Spleen (tissue), 11 donors: Measurements from ENCODE around the gene KIF26B. TPM values are rescaled to one million over a fixed set of nuclear protein-coding genes. Genes with fewer than 3 reads are reported as not detected.

Experiments
- DNase-seq: peaks from one replicate; pipeline ENCODE4 v3.0.0-alpha.2; 2020
- H3K27ac ChIP-seq, 8 donors: fragments of 200-600 bp; sonication (generic) in 7 of 8; 1 replicate in 4 of 8; 2 replicates in 4 of 8; pipeline versions ENCODE4 v1.5.0 to v1.8.0; 2016 to 2021; ENCODE audit warnings: inconsistent platforms in 4 of 8, mild to moderate bottlenecking in 4 of 8, moderate library complexity in 1 of 8
- H3K27me3 ChIP-seq, 7 donors: fragments of 200-600 bp; sonication (generic) in 6 of 7; replicated peaks in 1 of 7; 1 replicate in 4 of 7; 2 replicates in 3 of 7; pipeline versions ENCODE4 v1.5.0 to v1.8.0; 2016 to 2021; ENCODE audit warnings: inconsistent platforms in 3 of 7, mild to moderate bottlenecking in 1 of 7
- H3K36me3 ChIP-seq, 6 donors: fragments of 200-600 bp; sonication (generic) in 5 of 6; 1 replicate in 4 of 6; 2 replicates in 2 of 6; pipeline versions ENCODE4 v1.5.0 to v1.8.0; 2016 to 2021; ENCODE audit warnings: inconsistent platforms in 2 of 6
- H3K4me1 ChIP-seq, 6 donors: fragments of 200-600 bp; sonication (generic) in 5 of 6; 1 replicate in 3 of 6; 2 replicates in 3 of 6; pipeline versions ENCODE4 v1.5.0 to v1.8.0; 2016 to 2021; ENCODE audit warnings: inconsistent platforms in 3 of 6
- H3K4me3 ChIP-seq, 8 donors: fragments of 200-600 bp; sonication (generic) in 7 of 8; 1 replicate in 4 of 8; 2 replicates in 4 of 8; pipeline versions ENCODE4 v1.5.0 to v1.8.0; 2016 to 2021; ENCODE audit warnings: inconsistent platforms in 4 of 8, mild to moderate bottlenecking in 4 of 8, moderate library complexity in 2 of 8
- H3K9me3 ChIP-seq, 8 donors: fragments of 200-600 bp; sonication (generic) in 7 of 8; 1 replicate in 4 of 8; 2 replicates in 4 of 8; pipeline versions ENCODE4 v1.5.0 to v1.8.0; 2016 to 2021; ENCODE audit warnings: inconsistent platforms in 4 of 8
- POLR2A ChIP-seq, 3 donors: fragments of 450-650 bp; IDR thresholded peaks; one replicate each; pipeline ENCODE4 v1.5.1; 2017; ENCODE audit warnings: antibody characterized with exemption in 3 of 3, mild to moderate bottlenecking in 1 of 3
- POLR2AphosphoS5 ChIP-seq, 3 donors: sonication (generic); formaldehyde crosslinking; IDR thresholded peaks; one replicate each; pipeline ENCODE4 v1.5.1; 2017; ENCODE audit warnings: antibody characterized with exemption in 3 of 3
- WGBS, 5 donors: extraction: QIAGEN DNeasy Blood & Tissue Kit in 3 of 5; methylation state at CpG; one replicate each; pipeline versions ENCODE4 v1.1.5 to v1.1.7; 2013 to 2018; 5-methylcytosine and 5-hydroxymethylcytosine counted together
- intact Hi-C: fragments of 100-400 bp; cut with DNase I; formaldehyde crosslinking; loops from one replicate; pipeline ENCODE4 v1.15.0; 2023; ENCODE audit warnings: low total_unique reads
- polyA plus RNA-seq, 3 donors: library from polyadenylated mRNA; stranded (reverse); fragments of 200-250 nt; gene quantifications; one replicate each; pipeline ENCODE4 v1.2.1, GENCODE V29; 2013
- total RNA-seq, 7 donors: library from RNA; depleted of rRNA in 3 of 7; stranded (reverse); fragments of >200 nt in 3 of 7; fragmentation: NEBNext Ultra II Directional in 4 of 7; extraction: Animal tissue kit (Norgen Biotek cat#: 25700) in 4 of 7; gene quantifications; one replicate each; pipeline versions ENCODE4 v1.1.0 to v1.2.1, GENCODE V29; 2016 to 2021
- TF ChIP-seq, protein P1 (sequence below), 11 experiments: fragments of 200-600 bp in 7 of 11; fragments of 450-650 bp in 4 of 11; sonication (generic) in 4 of 11; IDR thresholded peaks in 8 of 11; conservative IDR thresholded peaks in 3 of 11; 1 replicate in 7 of 11; 2 replicates in 4 of 11; pipeline versions ENCODE4 v1.4.0 to v1.8.0; 2016 to 2021; ENCODE audit warnings: antibody characterized with exemption in 11 of 11, inconsistent platforms in 4 of 11, mild to moderate bottlenecking in 1 of 11
- donor health status: healthy with polysubstance abuse.
- donor health status: DM: no; HTN: no; CAD: no; lungs with moderate emphysema.
- donor health status: DM: no; HTN: no; CAD: no.
- donor health status: Bipolar disorder and iron deficiency.
- donor health status: healthy.
- donor health status: DM: no; HTN: no; CAD: no.
- donor health status: DM: yes; HTN: yes; CAD: no.

KIF26B gene
- total and polyA plus RNA-seq, 10 donors, result 0.07 to 4.5 (median 0.60) TPM; not detected in 1

GRCh38 chr1:245684166-245684565 lies 529.4 kb downstream of the KIF26B start:
- no peaks in the 10 kb centered on the region for H3K9me3 ChIP-seq
- H3K27ac ChIP-seq, result no peak overlapping the region
- 88 to 95% (median 93%) methylated on average over 19 of the region's 19 CpGs for WGBS, 5 donors
- H3K4me1 ChIP-seq, result peaks cover 0 to 17% (median 0%) of the 10 kb centered on the region in 6 donors
- H3K36me3 ChIP-seq, result no peaks in the 10 kb centered on the region
- TF ChIP-seq POLR2AphosphoS5 (IDR thresholded peaks at IDR 0.05), result no peak
- TF ChIP-seq, protein P1, sequence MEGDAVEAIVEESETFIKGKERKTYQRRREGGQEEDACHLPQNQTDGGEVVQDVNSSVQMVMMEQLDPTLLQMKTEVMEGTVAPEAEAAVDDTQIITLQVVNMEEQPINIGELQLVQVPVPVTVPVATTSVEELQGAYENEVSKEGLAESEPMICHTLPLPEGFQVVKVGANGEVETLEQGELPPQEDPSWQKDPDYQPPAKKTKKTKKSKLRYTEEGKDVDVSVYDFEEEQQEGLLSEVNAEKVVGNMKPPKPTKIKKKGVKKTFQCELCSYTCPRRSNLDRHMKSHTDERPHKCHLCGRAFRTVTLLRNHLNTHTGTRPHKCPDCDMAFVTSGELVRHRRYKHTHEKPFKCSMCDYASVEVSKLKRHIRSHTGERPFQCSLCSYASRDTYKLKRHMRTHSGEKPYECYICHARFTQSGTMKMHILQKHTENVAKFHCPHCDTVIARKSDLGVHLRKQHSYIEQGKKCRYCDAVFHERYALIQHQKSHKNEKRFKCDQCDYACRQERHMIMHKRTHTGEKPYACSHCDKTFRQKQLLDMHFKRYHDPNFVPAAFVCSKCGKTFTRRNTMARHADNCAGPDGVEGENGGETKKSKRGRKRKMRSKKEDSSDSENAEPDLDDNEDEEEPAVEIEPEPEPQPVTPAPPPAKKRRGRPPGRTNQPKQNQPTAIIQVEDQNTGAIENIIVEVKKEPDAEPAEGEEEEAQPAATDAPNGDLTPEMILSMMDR (IDR thresholded peaks at IDR 0.05 in 8 of 11, conservative IDR thresholded peaks at IDR 0.05 in 3 of 11), result no peak
- no peak for TF ChIP-seq POLR2A (IDR thresholded peaks at IDR 0.05)
- H3K27me3 ChIP-seq, result peaks cover 0 to 25% (median 0%) of the 10 kb centered on the region in 7 donors
- intact Hi-C loops, result no loop called here
- H3K4me3 ChIP-seq, result no peak overlapping the region
- DNase-seq, result peak; percentile 72

GRCh38 chr1:245684571-245684970 lies 529.8 kb downstream of the KIF26B start:
- peaks cover 0 to 17% (median 0%) of the 10 kb centered on the region in 6 donors for H3K4me1 ChIP-seq
- no peak overlapping the region for H3K4me3 ChIP-seq
- intact Hi-C loops, result no loop called here
- WGBS, 5 donors, result 72 to 92% (median 86%) methylated on average over 7 of the region's 7 CpGs
- no peak overlapping the region for H3K27ac ChIP-seq
- DNase-seq, result no peak
- H3K27me3 ChIP-seq, result peaks cover 0 to 26% (median 0%) of the 10 kb centered on the region in 7 donors
- no peaks in the 10 kb centered on the region for H3K36me3 ChIP-seq
- TF ChIP-seq, protein P1 (IDR thresholded peaks at IDR 0.05 in 8 of 11, conservative IDR thresholded peaks at IDR 0.05 in 3 of 11), result no peak
- TF ChIP-seq POLR2A (IDR thresholded peaks at IDR 0.05) (no peak), POLR2AphosphoS5 (IDR thresholded peaks at IDR 0.05) (no peak)
- H3K9me3 ChIP-seq, result no peaks in the 10 kb centered on the region

DNA sequence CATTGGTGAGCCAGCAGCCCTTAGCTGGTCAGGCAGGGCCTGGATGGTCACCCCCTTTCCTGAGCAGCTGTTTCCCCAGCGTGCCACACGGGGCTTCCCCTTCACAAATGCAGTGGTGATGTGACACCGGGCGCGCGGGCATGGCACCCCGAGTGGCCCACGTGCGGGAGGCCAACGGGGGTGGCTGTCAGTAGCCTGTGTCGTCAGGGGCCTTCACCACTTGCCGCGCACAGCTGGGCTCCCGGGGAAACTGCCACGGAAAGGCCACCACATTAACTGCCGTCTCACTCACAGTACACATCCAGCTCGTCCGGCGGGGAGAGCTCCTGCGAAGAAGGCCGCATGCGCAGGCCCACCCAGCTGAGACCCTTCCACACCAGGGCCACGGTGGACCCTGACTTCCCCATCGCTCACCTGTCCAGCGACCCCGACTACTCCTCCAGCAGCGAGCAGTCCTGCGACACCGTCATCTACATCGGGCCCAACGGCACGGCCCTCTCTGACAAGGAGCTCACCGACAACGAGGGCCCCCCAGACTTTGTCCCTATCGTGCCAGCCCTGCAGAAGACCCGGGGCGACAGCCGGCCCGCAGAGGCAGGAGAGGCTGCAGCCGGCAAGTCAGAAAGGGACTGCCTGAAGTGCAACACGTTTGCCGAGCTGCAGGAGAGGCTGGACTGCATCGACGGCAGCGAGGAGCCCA lies 530.5 kb downstream of the KIF26B start:
- no peak overlapping the region for H3K27ac ChIP-seq
- intact Hi-C loops, result no loop called here
- peaks cover 0 to 30% (median 0%) of the 10 kb centered on the region in 7 donors for H3K27me3 ChIP-seq
- H3K4me1 ChIP-seq, result peaks cover 0 to 10% (median 0%) of the 10 kb centered on the region in 6 donors
- WGBS, 5 donors, result 90 to 95% (median 94%) methylated on average over 41 to 45 of the region's 45 CpGs
- H3K36me3 ChIP-seq, result no peaks in the 10 kb centered on the region
- no peak overlapping the region for H3K4me3 ChIP-seq
- peak; percentile 76 for DNase-seq
- TF ChIP-seq, protein P1 (IDR thresholded peaks at IDR 0.05 in 8 of 11, conservative IDR thresholded peaks at IDR 0.05 in 3 of 11), result no peak
- no peak for TF ChIP-seq POLR2AphosphoS5 (IDR thresholded peaks at IDR 0.05)
- TF ChIP-seq POLR2A (IDR thresholded peaks at IDR 0.05), result no peak
- H3K9me3 ChIP-seq, result no peaks in the 10 kb centered on the region

DNA sequence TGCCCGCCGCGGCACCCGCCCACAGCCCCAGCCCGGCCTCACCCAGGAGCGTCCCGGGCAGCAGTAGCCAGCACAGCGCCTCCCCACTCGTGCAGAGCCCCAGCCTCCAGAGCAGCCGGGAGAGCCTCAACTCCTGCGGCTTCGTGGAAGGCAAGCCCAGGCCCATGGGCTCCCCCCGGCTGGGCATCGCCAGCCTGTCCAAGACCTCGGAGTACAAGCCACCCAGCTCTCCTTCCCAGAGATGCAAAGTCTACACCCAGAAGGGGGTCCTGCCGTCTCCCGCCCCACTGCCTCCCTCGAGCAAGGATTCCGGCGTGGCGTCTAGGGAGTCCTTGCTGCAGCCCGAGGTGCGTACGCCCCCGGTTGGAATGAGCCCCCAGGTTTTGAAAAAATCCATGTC lies 531.2 kb downstream of the KIF26B start:
- H3K4me1 ChIP-seq, result peaks cover 0 to 7% (median 0%) of the 10 kb centered on the region in 6 donors
- TF ChIP-seq POLR2A (IDR thresholded peaks at IDR 0.05) (no peak), POLR2AphosphoS5 (IDR thresholded peaks at IDR 0.05) (no peak)
- TF ChIP-seq, protein P1 (IDR thresholded peaks at IDR 0.05 in 8 of 11, conservative IDR thresholded peaks at IDR 0.05 in 3 of 11), result no peak
- WGBS, 5 donors, result 88 to 98% (median 96%) methylated on average over 10 to 25 of the region's 25 CpGs
- H3K4me3 ChIP-seq, result no peak overlapping the region
- DNase-seq, result peak; percentile 63
- H3K27ac ChIP-seq, result no peak overlapping the region
- intact Hi-C loops, result no loop called here
- H3K36me3 ChIP-seq, result no peaks in the 10 kb centered on the region
- H3K27me3 ChIP-seq, result peaks cover 0 to 30% (median 0%) of the 10 kb centered on the region in 7 donors
- H3K9me3 ChIP-seq, result no peaks in the 10 kb centered on the region
